Endothelial cell (in vitro differentiated cells): ENCODE results near the gene MBNL2. TPM values are rescaled to one million over a fixed set of nuclear protein-coding genes. Genes with fewer than 3 reads are reported as not detected.

Experiments used
- DNase-seq: peaks from one replicate; pipeline ENCODE4 v3.0.0; 2021; ENCODE audit warnings: low spot score
- H3K27ac Mint-ChIP-seq: one replicate; pipeline ENCODE4 v1.8.0; 2021; ENCODE audit warnings: mixed read lengths, inconsistent platforms; ENCODE audit not compliant: unreplicated experiment
- H3K27me3 Mint-ChIP-seq: one replicate; pipeline ENCODE4 v1.8.0; 2021; ENCODE audit warnings: mild to moderate bottlenecking, moderate library complexity, mixed read lengths, inconsistent platforms; ENCODE audit not compliant: unreplicated experiment
- H3K36me3 Mint-ChIP-seq: one replicate; pipeline ENCODE4 v1.8.0; 2021; ENCODE audit warnings: mild to moderate bottlenecking, low read depth, mixed read lengths, inconsistent platforms; ENCODE audit not compliant: unreplicated experiment
- H3K4me1 Mint-ChIP-seq: one replicate; pipeline ENCODE4 v1.8.0; 2021; ENCODE audit warnings: mild to moderate bottlenecking, mixed read lengths, inconsistent platforms; ENCODE audit not compliant: unreplicated experiment
- H3K4me3 Mint-ChIP-seq: one replicate; pipeline ENCODE4 v1.8.0; 2021; ENCODE audit warnings: mild to moderate bottlenecking, mixed read lengths, inconsistent platforms; ENCODE audit not compliant: unreplicated experiment
- H3K9me3 Mint-ChIP-seq: one replicate; pipeline ENCODE4 v1.8.0; 2021; ENCODE audit warnings: mixed read lengths, inconsistent platforms; ENCODE audit not compliant: unreplicated experiment
- total RNA-seq: library from RNA; stranded (reverse); fragmentation: NEBNext Ultra II Directional; extraction: Animal tissue kit (Norgen Biotek cat#: 25700); gene quantifications from one replicate; pipeline ENCODE4 v1.2.1, GENCODE V29; 2021; ENCODE audit not compliant: unreplicated experiment
- TF ChIP-seq, protein P1 (sequence below): fragments of 200-600 bp; sonication (generic); IDR thresholded peaks from one replicate; pipeline ENCODE4 v1.5.0; 2021; ENCODE audit warnings: antibody characterized with exemption; ENCODE audit not compliant: unreplicated experiment

MBNL2 gene
- total RNA-seq, 1 donor from 2014 or later = 137 TPM

- H3K27ac Mint-ChIP-seq = no peak overlapping the region
- TF ChIP-seq, protein P1, sequence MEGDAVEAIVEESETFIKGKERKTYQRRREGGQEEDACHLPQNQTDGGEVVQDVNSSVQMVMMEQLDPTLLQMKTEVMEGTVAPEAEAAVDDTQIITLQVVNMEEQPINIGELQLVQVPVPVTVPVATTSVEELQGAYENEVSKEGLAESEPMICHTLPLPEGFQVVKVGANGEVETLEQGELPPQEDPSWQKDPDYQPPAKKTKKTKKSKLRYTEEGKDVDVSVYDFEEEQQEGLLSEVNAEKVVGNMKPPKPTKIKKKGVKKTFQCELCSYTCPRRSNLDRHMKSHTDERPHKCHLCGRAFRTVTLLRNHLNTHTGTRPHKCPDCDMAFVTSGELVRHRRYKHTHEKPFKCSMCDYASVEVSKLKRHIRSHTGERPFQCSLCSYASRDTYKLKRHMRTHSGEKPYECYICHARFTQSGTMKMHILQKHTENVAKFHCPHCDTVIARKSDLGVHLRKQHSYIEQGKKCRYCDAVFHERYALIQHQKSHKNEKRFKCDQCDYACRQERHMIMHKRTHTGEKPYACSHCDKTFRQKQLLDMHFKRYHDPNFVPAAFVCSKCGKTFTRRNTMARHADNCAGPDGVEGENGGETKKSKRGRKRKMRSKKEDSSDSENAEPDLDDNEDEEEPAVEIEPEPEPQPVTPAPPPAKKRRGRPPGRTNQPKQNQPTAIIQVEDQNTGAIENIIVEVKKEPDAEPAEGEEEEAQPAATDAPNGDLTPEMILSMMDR = no peak
- H3K4me3 Mint-ChIP-seq = no peak overlapping the region
- H3K36me3 Mint-ChIP-seq = peaks cover 17% of the 10 kb centered on the region
- no peaks in the 10 kb centered on the region for H3K9me3 Mint-ChIP-seq
- H3K4me1 Mint-ChIP-seq = peaks cover 16% of the 10 kb centered on the region
- H3K27me3 Mint-ChIP-seq = peaks cover 5% of the 10 kb centered on the region
- no peak for DNase-seq
Observed at GRCh38 chr13:97306645-97307044, 84.5 kb downstream of the MBNL2 start.

- peaks cover 5% of the 10 kb centered on the region for H3K27me3 Mint-ChIP-seq
- peaks cover 16% of the 10 kb centered on the region for H3K4me1 Mint-ChIP-seq
- no peak overlapping the region for H3K27ac Mint-ChIP-seq
- no peaks in the 10 kb centered on the region for H3K9me3 Mint-ChIP-seq
- H3K4me3 Mint-ChIP-seq = no peak overlapping the region
- no peak for DNase-seq
- H3K36me3 Mint-ChIP-seq = peaks cover 17% of the 10 kb centered on the region
- TF ChIP-seq, protein P1 = no peak
Observed at GRCh38 chr13:97307118-97307881, 85.2 kb downstream of the MBNL2 start.

DNA sequence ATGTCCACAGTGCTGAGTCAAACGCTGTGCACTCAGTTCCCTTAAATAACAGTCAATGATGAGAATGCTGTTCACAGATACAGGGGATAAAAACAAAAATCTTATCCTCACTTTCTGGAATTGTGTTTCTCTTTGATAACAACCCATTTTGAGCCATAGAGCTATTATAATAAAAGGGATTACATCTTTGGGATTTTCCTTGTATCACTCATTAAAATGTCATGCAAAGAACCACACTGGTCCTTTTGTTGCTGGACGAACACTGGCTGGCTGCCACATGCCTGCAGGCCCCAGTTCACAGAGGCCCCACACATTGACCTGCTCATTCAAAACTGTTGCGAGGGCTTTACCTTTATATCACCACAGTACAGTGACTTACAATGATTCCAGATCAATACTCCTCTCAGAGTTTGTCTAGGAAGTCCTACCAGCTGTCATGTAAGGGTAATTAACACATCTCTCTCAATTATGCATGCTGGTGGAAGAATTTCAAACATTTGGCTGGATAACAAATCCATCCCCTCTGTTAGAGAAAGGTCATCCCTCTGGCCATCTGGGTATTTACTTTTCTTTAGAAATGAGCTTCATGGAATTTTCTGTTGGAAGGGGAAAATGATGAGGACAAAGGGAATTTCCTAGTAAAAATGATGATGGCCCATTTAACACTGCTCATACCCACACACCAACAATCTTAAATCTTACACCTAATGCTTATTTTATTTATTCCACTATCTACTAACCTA lies 85.9 kb downstream of the MBNL2 start:
- peaks cover 5% of the 10 kb centered on the region for H3K27me3 Mint-ChIP-seq
- TF ChIP-seq, protein P1 = no peak
- peaks cover 16% of the 10 kb centered on the region for H3K4me1 Mint-ChIP-seq
- no peaks in the 10 kb centered on the region for H3K9me3 Mint-ChIP-seq
- no peak for DNase-seq
- H3K27ac Mint-ChIP-seq = no peak overlapping the region
- peaks cover 18% of the 10 kb centered on the region for H3K36me3 Mint-ChIP-seq
- no peak overlapping the region for H3K4me3 Mint-ChIP-seq

- H3K9me3 Mint-ChIP-seq = no peaks in the 10 kb centered on the region
- H3K4me1 Mint-ChIP-seq = peaks cover 16% of the 10 kb centered on the region
- peak overlapping the region; percentile 23 for H3K4me3 Mint-ChIP-seq
- H3K36me3 Mint-ChIP-seq = peaks cover 21% of the 10 kb centered on the region
- peaks cover 5% of the 10 kb centered on the region for H3K27me3 Mint-ChIP-seq
- DNase-seq = no peak
- no peak overlapping the region for H3K27ac Mint-ChIP-seq
- TF ChIP-seq, protein P1 = no peak
Observed at GRCh38 chr13:97308735-97309429, 86.7 kb downstream of the MBNL2 start.
